ENCODE results near the gene LYRM2. TPM values are rescaled to one million over a fixed set of nuclear protein-coding genes. Genes with fewer than 3 reads are reported as not detected.
A peak's percentile ranks its signal among the peaks of the same experiment; 100 is the strongest.

The LYRM2 gene
- total RNA-seq, 1 donor from 2014 or later, result 14.5 TPM

- no peak for DNase-seq (ENCODE audit: extremely low spot score in 2 of 2)
- no peak for TF ChIP-seq POLR2AphosphoS5 (IDR thresholded peaks at IDR 0.05; ENCODE audit: insufficient read depth in 1 of 2, low read depth in 1 of 2)
- no peak for TF ChIP-seq CTCF (IDR thresholded peaks at IDR 0.05)
- no peak for TF ChIP-seq POLR2A (IDR thresholded peaks at IDR 0.05)
- no peaks in the 10 kb centered on the region for H3K27me3 ChIP-seq
- intact Hi-C loops (cut with DNase I), result no loop called here
- no peak overlapping the region for H3K4me3 ChIP-seq
- no peak overlapping the region for H3K27ac ChIP-seq
- no peaks in the 10 kb centered on the region for H3K36me3 ChIP-seq
- no peaks in the 10 kb centered on the region for H3K9me3 ChIP-seq
- H3K4me1 ChIP-seq, result peaks cover 13% of the 10 kb centered on the region
Measured at GRCh38 chr6:89564752-89565427, 73.7 kb downstream of the LYRM2 start.

GRCh38 chr6:89563866-89564265 is 74.7 kb downstream of the LYRM2 start:
- Histone ChIP-seq H3K4me3 (no peak overlapping the region), H3K4me1 (peaks cover 13% of the 10 kb centered on the region), H3K27ac (no peak overlapping the region), H3K9me3 (no peaks in the 10 kb centered on the region), H3K36me3 (no peaks in the 10 kb centered on the region), H3K27me3 (no peaks in the 10 kb centered on the region)
- DNase-seq (ENCODE audit: extremely low spot score in 2 of 2), result no peak
- intact Hi-C loops (cut with DNase I), result no loop called here
- no peak for TF ChIP-seq POLR2AphosphoS5 (IDR thresholded peaks at IDR 0.05; ENCODE audit: insufficient read depth in 1 of 2, low read depth in 1 of 2)
- TF ChIP-seq POLR2A (IDR thresholded peaks at IDR 0.05), result no peak
- TF ChIP-seq CTCF (IDR thresholded peaks at IDR 0.05), result no peak

GRCh38 chr6:89562093-89562973 is 76.2 kb downstream of the LYRM2 start:
- no peaks in the 10 kb centered on the region for H3K9me3 ChIP-seq
- H3K4me3 ChIP-seq, result peak overlapping the region; percentile 15 to 35
- no peak for DNase-seq (ENCODE audit: extremely low spot score in 2 of 2)
- H3K36me3 ChIP-seq, result no peaks in the 10 kb centered on the region
- H3K4me1 ChIP-seq, result peaks cover 13% of the 10 kb centered on the region
- no peaks in the 10 kb centered on the region for H3K27me3 ChIP-seq
- intact Hi-C loops (cut with DNase I), result no loop called here
- no peak for TF ChIP-seq POLR2A (IDR thresholded peaks at IDR 0.05)
- TF ChIP-seq CTCF (IDR thresholded peaks at IDR 0.05), result no peak
- no peak for TF ChIP-seq POLR2AphosphoS5 (IDR thresholded peaks at IDR 0.05; ENCODE audit: insufficient read depth in 1 of 2, low read depth in 1 of 2)
- no peak overlapping the region for H3K27ac ChIP-seq

DNA sequence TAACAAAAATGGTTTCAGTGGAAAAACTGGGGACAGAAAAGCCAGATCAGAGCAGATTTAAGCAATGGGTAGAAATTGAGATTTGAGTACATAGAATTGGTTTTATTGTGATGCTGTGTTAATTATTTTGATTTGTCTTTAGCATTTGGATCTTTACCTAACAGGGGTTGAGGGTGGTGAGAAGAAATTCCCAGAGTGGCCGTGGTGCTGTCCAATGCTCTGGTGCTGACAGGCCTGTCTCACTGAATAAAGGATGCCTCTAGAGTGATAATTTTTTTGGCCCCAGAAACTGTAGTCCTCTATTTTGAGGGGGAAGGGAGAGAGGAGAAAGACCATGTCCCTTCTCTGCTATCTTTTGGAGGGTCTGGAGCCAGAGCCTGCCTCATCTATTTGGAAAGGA is 79.1 kb downstream of the LYRM2 start:
- no peak overlapping the region for H3K27ac ChIP-seq
- no peak for TF ChIP-seq POLR2AphosphoS5 (IDR thresholded peaks at IDR 0.05; ENCODE audit: insufficient read depth in 1 of 2, low read depth in 1 of 2)
- TF ChIP-seq POLR2A (IDR thresholded peaks at IDR 0.05), result no peak
- no peak for TF ChIP-seq CTCF (IDR thresholded peaks at IDR 0.05)
- intact Hi-C loops (cut with DNase I), result no loop called here
- H3K27me3 ChIP-seq, result no peaks in the 10 kb centered on the region
- peaks cover 3% of the 10 kb centered on the region for H3K4me1 ChIP-seq
- H3K9me3 ChIP-seq, result no peaks in the 10 kb centered on the region
- no peak for DNase-seq (ENCODE audit: extremely low spot score in 2 of 2)
- H3K4me3 ChIP-seq, result no peak overlapping the region
- no peaks in the 10 kb centered on the region for H3K36me3 ChIP-seq

DNA sequence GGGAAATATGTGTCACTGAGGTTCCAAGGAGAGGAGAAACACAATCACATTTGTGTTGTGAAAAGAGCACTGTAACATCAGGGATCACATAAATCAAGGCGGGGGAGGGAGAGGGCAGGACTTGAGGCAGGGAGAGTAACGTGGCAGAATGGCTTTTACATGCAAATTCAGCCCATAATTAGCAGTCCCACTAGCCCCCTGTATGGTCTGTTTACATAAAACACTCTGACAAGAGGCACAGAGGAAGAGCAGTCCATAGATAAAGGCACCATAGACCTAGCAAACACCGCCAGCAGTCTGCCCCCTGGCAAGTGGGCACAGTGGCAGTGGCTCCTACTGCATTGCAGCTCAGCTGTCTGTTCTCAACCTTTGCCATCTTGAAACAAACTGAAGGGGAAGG is 82.7 kb downstream of the LYRM2 start:
- Histone ChIP-seq H3K27me3 (no peaks in the 10 kb centered on the region), H3K4me3 (no peak overlapping the region), H3K36me3 (no peaks in the 10 kb centered on the region), H3K4me1 (no peaks in the 10 kb centered on the region), H3K27ac (no peak overlapping the region), H3K9me3 (no peaks in the 10 kb centered on the region)
- TF ChIP-seq POLR2A (IDR thresholded peaks at IDR 0.05) (no peak), CTCF (IDR thresholded peaks at IDR 0.05) (no peak), POLR2AphosphoS5 (IDR thresholded peaks at IDR 0.05; ENCODE audit: insufficient read depth in 1 of 2, low read depth in 1 of 2) (no peak)
- no peak for DNase-seq (ENCODE audit: extremely low spot score in 2 of 2)
- intact Hi-C loops (cut with DNase I), result no loop called here
